ENCODE data around the gene DCAF8L2. TPM values are rescaled to one million over a fixed set of nuclear protein-coding genes. Genes with fewer than 3 reads are reported as not detected.
"Not testable (repeated sequence)": the region's sequence is repeated elsewhere in the genome, so short reads cannot be mapped to it uniquely, and the experiment has no call there.

Gene DCAF8L2
- total RNA-seq (2021; fragmentation: NEBNext Ultra II Directional; extraction: Animal tissue kit (Norgen Biotek cat#: 25700)): not detected
- long read RNA-seq: 0 reads

DNA sequence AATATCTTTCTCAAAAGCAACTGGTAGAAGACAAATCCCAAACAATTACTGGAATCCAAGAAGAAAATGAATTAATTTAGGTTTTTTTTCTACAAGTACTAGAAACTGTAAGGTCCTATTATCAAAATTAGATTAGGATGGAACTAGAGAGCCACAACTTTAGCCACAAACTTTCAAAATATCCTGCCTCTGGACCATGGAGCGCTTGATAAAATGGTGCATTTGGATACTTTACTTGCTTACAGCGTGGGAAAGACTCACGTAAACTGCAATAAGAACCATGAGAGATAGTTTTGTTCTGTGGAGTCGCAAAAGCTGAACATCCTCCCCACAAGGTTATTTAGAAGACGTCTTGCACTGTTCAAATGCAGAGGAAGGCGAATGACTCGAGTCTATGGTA lies at the start of gene DCAF8L2:
Gene DCAF8L2, plus strand, starts transcription at position 301 of the 400 bp plus-strand sequence. CDS start 156,552 bp downstream, outside the sequence.
- H3K27ac Mint-ChIP-seq: no peak within 1 kb of the TSS
- DNase-seq: no peak
- H3K9me3 Mint-ChIP-seq: peaks cover 7% of the 10 kb centered on the region
- TF ChIP-seq, protein P1, sequence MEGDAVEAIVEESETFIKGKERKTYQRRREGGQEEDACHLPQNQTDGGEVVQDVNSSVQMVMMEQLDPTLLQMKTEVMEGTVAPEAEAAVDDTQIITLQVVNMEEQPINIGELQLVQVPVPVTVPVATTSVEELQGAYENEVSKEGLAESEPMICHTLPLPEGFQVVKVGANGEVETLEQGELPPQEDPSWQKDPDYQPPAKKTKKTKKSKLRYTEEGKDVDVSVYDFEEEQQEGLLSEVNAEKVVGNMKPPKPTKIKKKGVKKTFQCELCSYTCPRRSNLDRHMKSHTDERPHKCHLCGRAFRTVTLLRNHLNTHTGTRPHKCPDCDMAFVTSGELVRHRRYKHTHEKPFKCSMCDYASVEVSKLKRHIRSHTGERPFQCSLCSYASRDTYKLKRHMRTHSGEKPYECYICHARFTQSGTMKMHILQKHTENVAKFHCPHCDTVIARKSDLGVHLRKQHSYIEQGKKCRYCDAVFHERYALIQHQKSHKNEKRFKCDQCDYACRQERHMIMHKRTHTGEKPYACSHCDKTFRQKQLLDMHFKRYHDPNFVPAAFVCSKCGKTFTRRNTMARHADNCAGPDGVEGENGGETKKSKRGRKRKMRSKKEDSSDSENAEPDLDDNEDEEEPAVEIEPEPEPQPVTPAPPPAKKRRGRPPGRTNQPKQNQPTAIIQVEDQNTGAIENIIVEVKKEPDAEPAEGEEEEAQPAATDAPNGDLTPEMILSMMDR (IDR thresholded peaks at IDR 0.05): no peak
- H3K4me3 Mint-ChIP-seq: no peak within 1 kb of the TSS
- peaks cover 4% of the 10 kb centered on the region; the same call in 1 of the 2 replicates for H3K36me3 Mint-ChIP-seq (ENCODE audit: low read depth)
- no peaks in the 10 kb centered on the region for H3K4me1 Mint-ChIP-seq (ENCODE audit: low read depth)
- no peaks in the 10 kb centered on the region for H3K27me3 Mint-ChIP-seq (ENCODE audit: insufficient read depth)

DNA sequence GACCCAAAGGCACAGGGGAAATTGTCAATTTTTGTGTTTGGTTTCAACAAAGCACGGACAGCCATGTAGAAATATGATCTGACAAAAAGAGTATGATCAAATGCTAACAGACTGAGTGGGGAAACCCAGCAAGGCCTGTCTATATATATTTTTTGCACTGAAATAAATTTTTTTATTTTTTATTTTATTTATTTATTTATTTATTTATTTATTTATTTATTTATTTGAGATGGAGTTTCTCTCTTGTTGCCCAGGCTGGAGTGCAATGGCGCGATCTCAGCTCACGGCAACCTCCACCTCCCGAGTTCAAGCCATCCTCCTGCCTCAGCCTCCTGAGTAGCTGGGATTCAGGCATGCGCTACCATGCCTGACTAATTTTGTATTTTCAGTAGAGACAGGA lies 49.0 kb upstream of the DCAF8L2 start:
- not testable (repeated sequence) for DNase-seq; H3K27ac Mint-ChIP-seq; H3K4me1 Mint-ChIP-seq (ENCODE audit: low read depth); H3K4me3 Mint-ChIP-seq; H3K27me3 Mint-ChIP-seq (ENCODE audit: insufficient read depth); H3K36me3 Mint-ChIP-seq (ENCODE audit: low read depth)
- peaks cover 11% of the 10 kb centered on the region; the same call in 1 of the 2 replicates for H3K9me3 Mint-ChIP-seq

DNA sequence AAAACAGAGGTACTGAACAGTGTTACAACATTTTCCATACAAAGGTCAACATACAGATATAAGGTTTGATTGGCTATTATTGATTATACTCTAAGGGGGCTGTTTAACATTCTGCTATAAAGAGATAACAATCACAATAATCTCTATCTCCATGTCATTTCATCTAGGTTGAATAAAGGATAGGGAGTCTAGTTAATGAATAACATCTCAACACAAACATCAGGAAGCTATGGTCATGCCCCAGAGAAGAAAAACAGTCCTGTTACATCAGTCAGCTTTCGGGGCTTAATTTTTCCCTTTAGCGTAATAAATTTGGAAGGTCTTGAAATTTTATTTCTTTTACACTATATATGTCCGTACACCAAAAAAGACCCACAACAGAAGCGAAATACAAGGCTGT lies 41.5 kb upstream of the DCAF8L2 start:
- Mint-ChIP-seq H3K9me3 (peaks cover 11% of the 10 kb centered on the region; the same call in 1 of the 2 replicates), H3K36me3 (ENCODE audit: low read depth) (no peaks in the 10 kb centered on the region), H3K27me3 (ENCODE audit: insufficient read depth) (no peaks in the 10 kb centered on the region; the same call in 1 of the 2 replicates), H3K4me3 (no peak overlapping the region), H3K4me1 (ENCODE audit: low read depth) (no peaks in the 10 kb centered on the region), H3K27ac (no peak overlapping the region)
- no peak for DNase-seq
- TF ChIP-seq, protein P1 (IDR thresholded peaks at IDR 0.05): no peak

DNA sequence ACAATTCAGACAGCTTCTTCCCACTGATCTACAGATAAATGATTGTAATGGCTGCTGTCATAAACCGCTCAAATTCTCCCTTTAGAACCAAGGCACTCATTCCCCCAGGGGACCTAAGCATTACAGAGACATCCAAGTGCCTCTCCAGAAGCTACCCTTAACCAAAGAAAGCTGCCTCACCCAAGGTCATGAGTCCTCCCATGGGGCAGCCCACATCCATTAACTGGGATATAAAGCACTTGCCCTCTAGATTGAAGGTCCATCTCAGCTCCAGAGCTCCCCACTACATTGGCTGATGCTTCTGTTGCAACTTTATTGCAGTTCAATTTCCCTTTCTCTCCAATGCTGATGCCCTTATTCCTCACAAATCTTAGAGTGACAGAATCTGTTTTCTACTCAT lies 40.5 kb upstream of the DCAF8L2 start:
- H3K9me3 Mint-ChIP-seq: peaks cover 11% of the 10 kb centered on the region; the same call in 1 of the 2 replicates
- no peaks in the 10 kb centered on the region; the same call in 1 of the 2 replicates for H3K27me3 Mint-ChIP-seq (ENCODE audit: insufficient read depth)
- DNase-seq: no peak
- H3K4me1 Mint-ChIP-seq (ENCODE audit: low read depth): no peaks in the 10 kb centered on the region
- no peak overlapping the region for H3K4me3 Mint-ChIP-seq
- TF ChIP-seq, protein P1 (IDR thresholded peaks at IDR 0.05): no peak
- no peak overlapping the region for H3K27ac Mint-ChIP-seq
- H3K36me3 Mint-ChIP-seq (ENCODE audit: low read depth): no peaks in the 10 kb centered on the region

DNA sequence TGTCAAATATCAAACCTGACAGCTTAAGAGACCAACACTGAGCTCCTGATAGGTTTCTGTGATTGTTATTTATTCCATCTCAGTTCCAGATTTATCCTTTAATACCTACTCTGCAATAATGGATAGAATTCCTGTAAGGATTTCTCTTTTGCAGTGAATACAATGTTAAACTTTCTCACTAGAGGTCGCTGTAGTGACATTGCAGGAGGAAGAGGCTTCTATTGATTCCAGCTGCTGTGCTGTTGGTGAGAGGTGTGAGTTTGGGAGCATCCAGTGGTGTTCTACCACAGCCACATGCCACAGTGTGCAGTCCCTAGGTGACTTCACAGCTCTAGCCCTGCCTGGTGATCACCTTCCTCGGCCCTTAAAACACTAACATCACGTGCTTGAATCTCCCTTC lies 34.6 kb upstream of the DCAF8L2 start:
- no peak for DNase-seq
- H3K36me3 Mint-ChIP-seq (ENCODE audit: low read depth): no peaks in the 10 kb centered on the region; the same call in 1 of the 2 replicates
- TF ChIP-seq, protein P1 (IDR thresholded peaks at IDR 0.05): no peak
- no peaks in the 10 kb centered on the region for H3K4me1 Mint-ChIP-seq (ENCODE audit: low read depth)
- peaks cover 8% of the 10 kb centered on the region for H3K9me3 Mint-ChIP-seq
- no peak overlapping the region for H3K27ac Mint-ChIP-seq
- H3K27me3 Mint-ChIP-seq (ENCODE audit: insufficient read depth): no peaks in the 10 kb centered on the region; the same call in 1 of the 2 replicates
- no peak overlapping the region for H3K4me3 Mint-ChIP-seq

DNA sequence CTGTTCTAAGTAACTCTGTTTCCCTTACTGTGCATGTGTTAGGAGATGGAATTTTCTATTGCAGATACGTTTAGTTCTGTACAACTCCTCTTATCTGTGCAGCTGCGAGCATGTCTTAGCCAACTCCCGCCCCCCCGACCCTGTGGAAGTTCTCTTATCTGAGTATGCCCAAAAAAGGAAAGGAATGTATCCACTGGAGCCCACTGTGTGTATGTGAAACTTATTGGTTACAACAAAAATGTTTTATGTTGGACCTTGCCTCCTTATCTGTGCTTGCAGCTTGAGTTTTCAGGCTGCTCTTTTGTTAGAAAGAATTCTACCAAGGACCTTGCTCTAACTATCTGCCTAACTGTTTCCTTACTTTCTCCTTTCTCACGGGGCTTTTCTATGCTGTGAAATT lies 24.2 kb upstream of the DCAF8L2 start:
- TF ChIP-seq, protein P1 (IDR thresholded peaks at IDR 0.05): no peak
- no peak for DNase-seq
- Mint-ChIP-seq H3K36me3 (ENCODE audit: low read depth) (no peaks in the 10 kb centered on the region), H3K27ac (no peak overlapping the region), H3K4me1 (ENCODE audit: low read depth) (no peaks in the 10 kb centered on the region), H3K9me3 (peaks cover 7% of the 10 kb centered on the region; the same call in 1 of the 2 replicates), H3K4me3 (no peak overlapping the region), H3K27me3 (ENCODE audit: insufficient read depth) (no peaks in the 10 kb centered on the region)

Measured in HFFc6 (cell line).